K562 (cell line): ENCODE measurements around the gene ADK. TPM values are rescaled to one million over a fixed set of nuclear protein-coding genes. Genes with fewer than 3 reads are reported as not detected.

ENCODE experiments used
- ATAC-seq: fragments of 200-7000 bp; cut with Tn5 transposase; 3 replicates; pipeline ENCODE4 v1.9.1; 2020; ENCODE audit warnings: moderate library complexity
- BruUV-seq: library from RNA; stranded (reverse); fragments of 400-500 nt; replicated peaks from 2 replicates; lab custom pipeline; 2021; lab: Mats Ljungman, UMichigan
- CTCF ChIA-PET: fragments of 300-600 bp; formaldehyde crosslinking; extraction: SDS; loops from one replicate; lab custom pipeline; 2021; ENCODE audit warnings: low intra/inter-chr PET ratio; lab: Yijun Ruan, JAX
- POLR2A ChIA-PET: fragments of 300-600, 350-650 bp; sonication (Branson Sonifier 250); formaldehyde crosslinking; extraction: SDS; loops from one replicate; lab custom pipeline; 2021; ENCODE audit warnings: antibody characterized with exemption, inconsistent platforms; lab: Yijun Ruan, JAX
- DNase-seq, 4 experiments: peaks; one replicate each; pipeline versions ENCODE4 v3.0.0 to v3.0.0-alpha.2; 2011 to 2018; ENCODE audit warnings: low spot score in 3 of 4, mixed read lengths in 3 of 4; ENCODE audit errors: extremely low read depth in 1 of 4
- FAIRE-seq: peaks from 2 replicates; lab custom pipeline; 2011; peaks lifted over from hg19 to GRCh38; lab: Jason Lieb, UNC
- H2AFZ ChIP-seq: 2 replicates; pipeline ENCODE4 v1.6.0; 2011; ENCODE audit warnings: low read depth, low read length, control low read depth, inconsistent platforms
- H3K27ac ChIP-seq: fragments of 200-600 bp; 3 replicates; pipeline ENCODE4 v1.8.0; 2011; ENCODE audit warnings: low read depth, mild to moderate bottlenecking, control low read depth, inconsistent platforms, low read length, moderate library complexity, mixed read lengths; ENCODE audit errors: extremely low read depth
- H3K27me3 ChIP-seq, 2 experiments: fragments of 300-600 bp in 1 of 2; 2 replicates in 1 of 2; 3 replicates in 1 of 2; pipeline versions ENCODE4 v1.6.0 to v1.8.0; 2011; ENCODE audit warnings: inconsistent platforms in 2 of 2, low read length in 2 of 2, mild to moderate bottlenecking in 1 of 2, mixed read lengths in 1 of 2, moderate library complexity in 1 of 2; ENCODE audit not compliant: control insufficient read depth in 2 of 2, insufficient read depth in 2 of 2
- H3K36me3 ChIP-seq: fragments of 300-600 bp; 3 replicates; pipeline ENCODE4 v1.8.0; 2011; ENCODE audit warnings: mild to moderate bottlenecking, low read length, inconsistent platforms; ENCODE audit not compliant: control insufficient read depth, insufficient read depth
- H3K4me1 ChIP-seq, 2 experiments: fragments of 200-600 bp in 1 of 2; replicated peaks in 1 of 2; 2 replicates in 1 of 2; 3 replicates in 1 of 2; pipeline versions ENCODE4 v1.5.1 to v1.8.0; 2011; ENCODE audit warnings: inconsistent platforms in 2 of 2, low read length in 2 of 2, mild to moderate bottlenecking in 1 of 2, mixed read lengths in 1 of 2, moderate library complexity in 1 of 2; ENCODE audit not compliant: control insufficient read depth in 2 of 2, insufficient read depth in 2 of 2
- H3K4me2 ChIP-seq: 2 replicates; pipeline ENCODE4 v1.6.1; 2011; ENCODE audit warnings: low read length, control low read depth, inconsistent platforms, mixed read lengths; ENCODE audit not compliant: insufficient read depth
- H3K4me3 ChIP-seq: fragments of 200-600 bp; sonication (generic), shearing (Covaris generic); 2 replicates; pipeline ENCODE4 v1.5.1; 2016; ENCODE audit warnings: control low read depth, inconsistent platforms
- H3K79me2 ChIP-seq: fragments of 200-600 bp; 3 replicates; pipeline ENCODE4 v1.8.0; 2011; ENCODE audit warnings: low read length, inconsistent platforms; ENCODE audit not compliant: control insufficient read depth, insufficient read depth
- H3K9ac ChIP-seq, 2 experiments: 2 replicates each; pipeline versions ENCODE4 v1.6.0 to v1.6.1; 2011; ENCODE audit warnings: low read depth in 2 of 2, low read length in 2 of 2, control low read depth in 1 of 2, inconsistent platforms in 1 of 2, mild to moderate bottlenecking in 1 of 2, mixed read lengths in 1 of 2; ENCODE audit not compliant: insufficient read depth in 1 of 2
- H3K9me1 ChIP-seq: one replicate; pipeline ENCODE4 v1.6.0; 2011; ENCODE audit warnings: inconsistent platforms, mild to moderate bottlenecking, low read length, moderate library complexity; ENCODE audit not compliant: control insufficient read depth, insufficient read depth
- H3K9me3 ChIP-seq: replicated peaks from 2 replicates; pipeline ENCODE4 v1.5.1; 2011; ENCODE audit warnings: low read depth, low read length, inconsistent platforms; ENCODE audit not compliant: control insufficient read depth, insufficient read depth
- H4K20me1 ChIP-seq: replicated peaks from 2 replicates; pipeline ENCODE4 v1.6.1; 2011; ENCODE audit warnings: low read length, inconsistent platforms, mixed read lengths; ENCODE audit not compliant: control insufficient read depth, insufficient read depth
- KAT7 ChIP-seq: sonication (generic); formaldehyde crosslinking; IDR thresholded peaks from 2 replicates; pipeline ENCODE4 v1.8.0; 2022; ENCODE audit warnings: missing genetic modification reagents, mild to moderate bottlenecking, borderline replicate concordance
- MBD2 ChIP-seq: sonication (generic); IDR thresholded peaks from 2 replicates; pipeline ENCODE4 v1.6.1; 2016; ENCODE audit warnings: low read depth, borderline replicate concordance
- MEIS2 ChIP-seq: fragments of 450-650 bp; IDR thresholded peaks from 2 replicates; pipeline ENCODE4 v1.6.1; 2014; ENCODE audit warnings: mild to moderate bottlenecking; ENCODE audit not compliant: partially characterized antibody
- TARDBP ChIP-seq: fragments of 450-650 bp; IDR thresholded peaks from 2 replicates; pipeline ENCODE4 v1.6.1; 2016
- ZBTB33 ChIP-seq: sonication (generic); formaldehyde crosslinking; IDR thresholded peaks from 2 replicates; pipeline ENCODE4 v1.8.1; 2023; ENCODE audit warnings: mild to moderate bottlenecking, missing genetic modification reagents
- ZBTB40 ChIP-seq, 2 experiments: fragments of 450-650 bp in 1 of 2; sonication (generic) in 1 of 2; formaldehyde crosslinking in 1 of 2; IDR thresholded peaks; 2 replicates each; pipeline versions ENCODE4 v1.7.1 to v1.9.0; 2016 to 2022; ENCODE audit warnings: inconsistent platforms in 1 of 2, mild to moderate bottlenecking in 1 of 2, missing genetic modification reagents in 1 of 2
- ZNF395 ChIP-seq: fragments of 200-800 bp; sonication (Bioruptor generic); IDR thresholded peaks from 2 replicates; pipeline ENCODE4 v1.6.1; 2017; ENCODE audit warnings: missing genetic modification characterization, missing compliant biosample characterization
- ZNF717 ChIP-seq: fragments of 250-450 bp; sonication (Bioruptor Pico); IDR thresholded peaks from 2 replicates; pipeline ENCODE4 v1.5.0; 2021
- WGBS: fragments of 100-300 bp; shearing (Covaris generic); methylation state at CpG from one replicate; pipeline ENCODE4 v1.1.6; 2016; ENCODE audit warnings: low coverage, mixed read lengths; ENCODE audit not compliant: insufficient coverage; ENCODE audit errors: missing lambda C conversion rate; 5-methylcytosine and 5-hydroxymethylcytosine counted together
- in situ Hi-C: fragments of 300-500 bp; cut with MboI; formaldehyde crosslinking; loops from 4 replicates; pipeline ENCODE4 v1.15.0; 2018; ENCODE audit warnings: inconsistent platforms, mixed read lengths
- intact Hi-C: fragments of 100-400 bp; cut with micrococcal nuclease; formaldehyde crosslinking; loops from 2 replicates; pipeline ENCODE4 v1.14.2; 2022
- polyA plus RNA-seq, 8 experiments: library from polyadenylated mRNA; depleted of rRNA in 4 of 8; stranded (reverse) in 5 of 8; unstranded in 3 of 8; fragments of >200 nt; fragmentation: Nextera tagmentation in 2 of 8; fragmentation: Illumina TruSeq in 1 of 8; extraction: Ambion mirVana in 2 of 8; extraction: Trizol in 1 of 8; gene quantifications; 2 replicates each; pipeline versions ENCODE4 v1.2.1 to v1.2.3, GENCODE V29; 2011 to 2014; ENCODE audit warnings: inconsistent platforms in 1 of 8, missing spikeins in 1 of 8
- total RNA-seq, 7 experiments: library from RNA; depleted of rRNA in 6 of 7; stranded (reverse); fragments of >200 nt in 6 of 7; fragmentation: Illumina TruSeq in 2 of 7; extraction: Trizol in 2 of 7; gene quantifications; 2 replicates each; pipeline versions ENCODE4 v1.2.1 to v1.2.3, GENCODE V29; 2011 to 2021; ENCODE audit warnings: low replicate concordance in 1 of 7

Gene ADK
- total and polyA plus RNA-seq, 9 of the 15 experiments (the other 6 are each of a cell fraction or from before 2014, with no cell fraction given): 54.2 to 97.8 (median 73.6) TPM

GRCh38 chr10:74753442-74754211 is 602.6 kb downstream of the ADK start:
- H3K36me3 ChIP-seq: no peaks in the 10 kb centered on the region
- no peak overlapping the region for H3K4me3 ChIP-seq
- no TSS peak for BruUV-seq
- peaks cover 23 to 60% of the 10 kb centered on the region in 2 experiments for H3K27me3 ChIP-seq
- WGBS: 23% methylated on average over 15 of the region's 17 CpGs
- no peaks in the 10 kb centered on the region for H3K79me2 ChIP-seq
- intact Hi-C loops: no loop called here
- ATAC-seq (no peak), DNase-seq (no peak), FAIRE-seq (no peak)
- in situ Hi-C loops: no loop called here
- H3K9ac ChIP-seq: peak overlapping the region in 1 of 2 experiments; percentile 15; a peak in 1 of 4 replicates
- CTCF ChIA-PET: no interaction called here
- H3K27ac ChIP-seq: no peak overlapping the region
- H3K4me2 ChIP-seq: no peak overlapping the region
- no peak overlapping the region for H2AFZ ChIP-seq
- no peaks in the 10 kb centered on the region for H3K9me1 ChIP-seq
- no peaks in the 10 kb centered on the region for H3K9me3 ChIP-seq
- POLR2A ChIA-PET: interaction anchor here (0.5 to 0.6 kb wide), 4 partner anchors 9 to 782 kb away, joined by 3 read pairs; no protein-coding TSS in a partner anchor
- no peaks in the 10 kb centered on the region for H4K20me1 ChIP-seq
- no peaks in the 10 kb centered on the region; a peak in 1 of 5 replicates for H3K4me1 ChIP-seq
- TF ChIP-seq MEIS2: no peak
- TF ChIP-seq ZBTB33 (CRISPR knock-in tag): no peak
- no peak for TF ChIP-seq KAT7 (CRISPR knock-in tag)
- no peak for TF ChIP-seq TARDBP
- no peak for TF ChIP-seq ZNF395 (CRISPR knock-in tag)
- no peak for TF ChIP-seq ZBTB40 (IDR thresholded peaks at IDR 0.05)
- no peak for TF ChIP-seq ZBTB40 (CRISPR knock-in tag; IDR thresholded peaks at IDR 0.05)
- TF ChIP-seq MBD2: no peak
- TF ChIP-seq ZNF717: no peak
